GM08714 (cell line): Measurements from ENCODE around the gene DUSP2.

Experiments
- H3K4me3 ChIP-seq: fragments of 200-500 bp; sonication (Bioruptor generic); 2 replicates; pipeline ENCODE4 v1.5.1; 2014; ENCODE audit warnings: mild to moderate bottlenecking, low read length, inconsistent platforms
- ZNF274 ChIP-seq: IDR thresholded peaks from 2 replicates; pipeline ENCODE4 v1.6.1; 2012; ENCODE audit warnings: mild to moderate bottlenecking, low read depth, low read length

Gene DUSP2

GRCh38 chr2:96120091-96120720, 25.0 kb downstream of the DUSP2 start:
- H3K4me3 ChIP-seq: no peak overlapping the region
- no peak for TF ChIP-seq ZNF274

DNA sequence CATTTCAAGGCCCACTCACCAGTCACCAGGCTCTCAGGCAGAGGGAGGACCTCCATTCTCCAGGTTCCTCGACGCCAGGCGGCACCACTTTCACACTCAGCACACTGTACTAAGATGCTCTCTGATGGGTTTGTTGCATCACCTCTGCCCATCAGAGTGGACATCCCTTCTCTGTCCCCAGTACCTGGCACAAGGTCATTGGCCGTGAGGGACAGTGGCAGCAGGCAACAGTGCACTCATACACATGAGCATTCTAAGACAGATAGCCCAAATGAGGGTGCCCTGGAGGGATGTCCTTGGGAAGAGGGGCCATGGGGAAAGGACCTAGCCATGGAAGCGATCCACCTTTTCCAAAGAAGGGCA, 25.9 kb downstream of the DUSP2 start:
- TF ChIP-seq ZNF274: no peak
- H3K4me3 ChIP-seq: no peak overlapping the region

GRCh38 chr2:96118698-96119388, 26.4 kb downstream of the DUSP2 start:
- no peak overlapping the region for H3K4me3 ChIP-seq
- no peak for TF ChIP-seq ZNF274

DNA sequence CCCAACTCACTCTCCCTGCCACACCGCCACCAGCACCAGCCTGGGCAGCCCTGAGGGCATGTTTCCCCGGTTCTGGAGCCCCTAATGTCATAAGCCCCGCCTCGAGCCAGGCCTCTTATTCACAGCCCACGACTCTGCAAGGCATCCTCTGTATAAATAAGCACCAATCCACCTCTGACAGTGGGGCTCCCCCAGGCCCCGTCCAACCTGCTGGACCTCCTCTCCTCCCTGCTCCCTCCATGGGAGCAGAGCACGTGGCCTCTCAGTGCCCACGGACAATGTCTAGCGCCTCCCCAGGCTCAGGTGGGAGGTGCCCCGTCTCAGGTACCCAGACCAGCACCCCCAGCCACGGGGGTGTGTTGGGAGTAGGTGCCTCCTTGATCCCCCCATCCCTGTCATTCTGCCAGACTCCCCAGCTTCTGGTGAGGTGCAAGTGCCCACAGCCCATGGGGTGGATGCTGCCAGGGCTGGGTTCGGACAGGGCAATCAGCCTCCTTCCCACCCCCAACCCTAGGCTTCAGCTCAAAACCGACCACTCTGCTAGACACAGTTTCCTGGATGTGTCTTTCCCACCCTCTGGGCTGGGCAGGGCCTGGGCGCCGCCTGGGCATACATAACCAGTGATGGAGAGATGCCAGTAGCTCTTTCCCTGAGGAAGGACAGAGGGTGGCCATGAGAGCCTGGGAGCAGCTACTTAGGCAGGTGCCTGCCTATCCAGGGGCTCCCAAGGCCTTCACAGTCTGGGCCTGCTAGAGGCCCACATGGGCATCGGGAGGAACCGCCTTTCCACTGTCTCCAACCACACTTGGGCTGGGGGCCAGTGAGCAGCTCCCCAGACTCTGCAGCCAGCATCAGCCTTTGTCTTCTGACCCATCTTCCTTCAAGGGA, 27.3 kb downstream of the DUSP2 start:
- H3K4me3 ChIP-seq: no peak overlapping the region
- no peak for TF ChIP-seq ZNF274

- peak overlapping the region; percentile 50; the same call in 1 of the 2 replicates for H3K4me3 ChIP-seq
- no peak for TF ChIP-seq ZNF274
Measured at GRCh38 chr2:96116879-96117533, 28.2 kb downstream of the DUSP2 start.

GRCh38 chr2:96116424-96116878, 28.8 kb downstream of the DUSP2 start, which contains the start of gene ADRA2B:
TSS of gene ADRA2B (minus strand) at chr2:96116571. CDS start at chr2:96116149, 422 bp downstream.
- H3K4me3 ChIP-seq: peak within 1 kb of the TSS; percentile 50; the same call in 1 of the 2 replicates
- no peak for TF ChIP-seq ZNF274

- TF ChIP-seq ZNF274: no peak
- H3K4me3 ChIP-seq: peak overlapping the region; percentile 26; the same call in 1 of the 2 replicates
Measured at GRCh38 chr2:96115631-96116423, 29.4 kb downstream of the DUSP2 start.

- H3K4me3 ChIP-seq: no peak overlapping the region
- TF ChIP-seq ZNF274: no peak
Measured at GRCh38 chr2:96114903-96115581, 30.2 kb downstream of the DUSP2 start.

DNA sequence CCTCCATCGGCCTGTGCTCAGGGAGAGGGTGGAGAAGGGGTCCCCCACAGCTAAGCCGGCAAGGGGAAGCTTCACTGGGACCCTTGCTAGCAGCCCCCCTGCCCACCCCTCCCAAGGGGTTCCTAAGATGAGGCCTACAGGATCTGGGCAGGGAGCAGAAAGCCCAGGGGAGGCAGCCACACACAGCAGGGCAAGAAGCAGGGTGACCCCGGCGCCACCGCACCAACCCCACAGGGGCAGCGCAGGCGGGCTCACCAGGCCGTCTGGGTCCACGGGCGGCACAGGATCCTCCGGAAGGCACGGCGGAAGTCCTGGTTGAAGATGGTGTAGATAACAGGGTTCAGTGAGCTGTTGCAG, 30.7 kb downstream of the DUSP2 start:
- H3K4me3 ChIP-seq: no peak overlapping the region
- no peak for TF ChIP-seq ZNF274

DNA sequence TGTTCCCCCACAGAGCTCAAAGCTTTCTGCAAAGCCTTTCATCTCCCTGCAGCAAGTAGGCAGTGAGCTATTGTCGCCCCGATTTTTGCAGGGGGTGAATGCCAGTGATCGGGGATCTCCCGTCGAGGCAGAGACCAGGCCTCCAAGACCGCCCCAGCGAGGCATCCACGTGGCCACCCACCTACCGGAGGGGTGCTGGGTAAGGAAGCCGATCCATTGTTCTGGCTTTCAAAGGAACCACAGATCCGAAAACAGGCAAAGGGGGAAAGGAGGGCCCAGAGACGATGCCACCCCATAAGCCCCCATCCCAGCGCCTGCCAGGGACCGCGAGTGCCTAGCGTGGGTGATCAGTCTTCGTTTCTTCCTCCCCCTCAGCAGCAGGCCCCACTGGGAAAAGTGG, 31.3 kb downstream of the DUSP2 start:
- no peak for TF ChIP-seq ZNF274
- no peak overlapping the region for H3K4me3 ChIP-seq

- H3K4me3 ChIP-seq: no peak overlapping the region
- no peak for TF ChIP-seq ZNF274
Measured at GRCh38 chr2:96113367-96113677, 31.9 kb downstream of the DUSP2 start.

DNA sequence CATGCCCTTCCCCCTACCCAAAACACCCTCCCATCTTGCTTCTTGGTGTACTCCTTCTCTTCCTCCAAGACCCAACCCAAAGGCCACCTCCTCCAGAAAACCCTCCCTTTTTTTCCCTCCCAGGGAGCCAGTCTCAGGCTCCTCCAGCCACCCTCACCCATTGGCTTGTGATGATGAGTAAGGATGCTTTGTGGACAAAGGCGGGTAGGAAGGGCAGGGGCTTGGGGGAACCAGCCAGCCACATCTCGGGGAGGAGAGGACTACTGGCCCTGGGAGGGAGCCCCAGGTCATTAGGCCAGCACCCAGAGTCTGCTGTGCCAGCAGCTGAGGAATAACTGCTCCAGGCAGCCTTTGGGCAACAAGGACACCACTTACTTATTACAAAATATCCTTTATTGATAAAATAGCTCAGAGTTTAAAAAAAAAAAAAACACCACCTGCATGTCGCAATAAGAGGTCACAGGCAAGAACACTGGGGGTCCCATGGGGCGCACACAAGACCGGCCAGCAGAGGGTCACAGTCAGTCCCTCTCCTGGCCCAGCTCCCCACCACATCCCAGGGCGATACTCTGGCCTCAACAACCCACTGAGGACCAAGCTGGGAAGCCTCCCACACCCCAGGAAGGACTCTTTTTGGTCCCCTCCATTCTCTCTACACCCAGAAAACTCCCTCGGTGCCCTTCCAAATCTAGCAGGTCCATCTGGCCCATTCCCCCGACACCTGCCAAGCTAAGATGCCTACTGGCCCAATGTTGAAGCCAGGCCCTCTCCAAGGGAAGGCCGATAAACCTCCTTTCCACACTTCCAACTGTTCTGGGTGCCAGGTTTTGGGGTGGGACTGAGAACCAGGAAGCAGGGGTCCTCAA, 32.5 kb downstream of the DUSP2 start:
- TF ChIP-seq ZNF274: no peak
- H3K4me3 ChIP-seq: no peak overlapping the region
